ENCODE measurements around the gene ERCC2. TPM values are rescaled to one million over a fixed set of nuclear protein-coding genes. Genes with fewer than 3 reads are reported as not detected.

ERCC2 gene
- total RNA-seq (15.5 TPM), polyA plus RNA-seq (1 to 10 TPM; 4.4 to 7.5 (median 6.4) TPM)

GRCh38 chr19:45370410-45371204 is at the start of gene ERCC2:
Gene ERCC2, minus strand, starts transcription at chr19:45370573. Its CDS starts 33 bp downstream, at chr19:45370540.
- Histone ChIP-seq H3K27ac (ENCODE audit: insufficient read depth, low read length, poor library complexity, severe bottlenecking) (peak within 1 kb of the TSS; percentile 71), H3K36me3 (ENCODE audit: control insufficient read depth, insufficient read depth, low read length) (no peaks in the 10 kb centered on the region), H3K9me3 (ENCODE audit: control insufficient read depth in 2 of 2, low read length in 2 of 2) (no peaks in the 10 kb centered on the region), H3K4me1 (ENCODE audit: control insufficient read depth, insufficient read depth, low read length, poor library complexity, severe bottlenecking) (peaks cover 6% of the 10 kb centered on the region), H3K27me3 (ENCODE audit: control insufficient read depth, insufficient read depth, low read length) (no peaks in the 10 kb centered on the region), H3K4me3 (ENCODE audit: low read depth, low read length) (peak within 1 kb of the TSS; percentile 84)
- DNase-seq (peak; percentile 99 to 100 (median 99)), ATAC-seq (ENCODE audit: low read depth in 2 of 2) (peak; percentile 97 to 99)
- H3K4me3 Mint-ChIP-seq, result peak within 1 kb of the TSS; percentile 86 to 98 (median 96)
- H3K9me3 Mint-ChIP-seq, result no peaks in the 10 kb centered on the region
- H3K36me3 Mint-ChIP-seq, result no peaks in the 10 kb centered on the region
- H3K27me3 Mint-ChIP-seq, result no peaks in the 10 kb centered on the region
- peaks cover 4 to 27% (median 12%) of the 10 kb centered on the region in 4 donors for H3K4me1 Mint-ChIP-seq
- H3K27ac Mint-ChIP-seq, result peak within 1 kb of the TSS; percentile 92 to 99 (median 97)

GRCh38 chr19:45419895-45420294 is 49.5 kb upstream of the ERCC2 start:
- Mint-ChIP-seq H3K4me3 (no peak overlapping the region), H3K27me3 (no peaks in the 10 kb centered on the region), H3K36me3 (peaks cover 10% of the 10 kb centered on the region), H3K4me1 (peaks cover 3 to 52% (median 23%) of the 10 kb centered on the region in 4 donors), H3K9me3 (no peaks in the 10 kb centered on the region), H3K27ac (no peak overlapping the region)
- Histone ChIP-seq H3K4me3 (ENCODE audit: low read depth, low read length) (no peak overlapping the region), H3K4me1 (ENCODE audit: control insufficient read depth, insufficient read depth, low read length, poor library complexity, severe bottlenecking) (peaks cover 35% of the 10 kb centered on the region), H3K36me3 (ENCODE audit: control insufficient read depth, insufficient read depth, low read length) (peaks cover under 1% of the 10 kb centered on the region), H3K9me3 (ENCODE audit: control insufficient read depth in 2 of 2, low read length in 2 of 2) (no peaks in the 10 kb centered on the region), H3K27me3 (ENCODE audit: control insufficient read depth, insufficient read depth, low read length) (no peaks in the 10 kb centered on the region), H3K27ac (ENCODE audit: insufficient read depth, low read length, poor library complexity, severe bottlenecking) (no peak overlapping the region)
- DNase-seq, result no peak
- ATAC-seq (ENCODE audit: low read depth in 2 of 2), result no peak

- no peaks in the 10 kb centered on the region for H3K9me3 ChIP-seq (ENCODE audit: control insufficient read depth in 2 of 2, low read length in 2 of 2)
- peaks cover 10% of the 10 kb centered on the region for H3K36me3 Mint-ChIP-seq
- no peaks in the 10 kb centered on the region for H3K27me3 Mint-ChIP-seq
- H3K27ac ChIP-seq (ENCODE audit: insufficient read depth, low read length, poor library complexity, severe bottlenecking), result no peak overlapping the region
- peaks cover under 1 to 49% (median 20%) of the 10 kb centered on the region in 4 donors for H3K4me1 Mint-ChIP-seq
- H3K27ac Mint-ChIP-seq, result no peak overlapping the region
- peaks cover 6% of the 10 kb centered on the region for H3K36me3 ChIP-seq (ENCODE audit: control insufficient read depth, insufficient read depth, low read length)
- H3K9me3 Mint-ChIP-seq, result no peaks in the 10 kb centered on the region
- H3K4me1 ChIP-seq (ENCODE audit: control insufficient read depth, insufficient read depth, low read length, poor library complexity, severe bottlenecking), result peaks cover 32% of the 10 kb centered on the region
- peak overlapping the region in 2 of 4 donors; percentile 28 to 58 for H3K4me3 Mint-ChIP-seq
- peak; percentile 38 to 55 for ATAC-seq (ENCODE audit: low read depth in 2 of 2)
- H3K4me3 ChIP-seq (ENCODE audit: low read depth, low read length), result no peak overlapping the region
- DNase-seq, result peak in 1 of 3 donors; percentile 58
- H3K27me3 ChIP-seq (ENCODE audit: control insufficient read depth, insufficient read depth, low read length), result no peaks in the 10 kb centered on the region
These were observed 49.0 kb upstream of the ERCC2 start for GRCh38 chr19:45419396-45419795.

- H3K4me3 ChIP-seq (ENCODE audit: low read depth, low read length), result no peak overlapping the region
- no peak overlapping the region for H3K27ac Mint-ChIP-seq
- peaks cover 8% of the 10 kb centered on the region for H3K36me3 ChIP-seq (ENCODE audit: control insufficient read depth, insufficient read depth, low read length)
- peaks cover 26% of the 10 kb centered on the region for H3K4me1 ChIP-seq (ENCODE audit: control insufficient read depth, insufficient read depth, low read length, poor library complexity, severe bottlenecking)
- peak overlapping the region in 1 of 4 donors; percentile 61 for H3K4me3 Mint-ChIP-seq
- no peaks in the 10 kb centered on the region for H3K27me3 Mint-ChIP-seq
- no peak for ATAC-seq (ENCODE audit: low read depth in 2 of 2)
- DNase-seq, result no peak
- H3K4me1 Mint-ChIP-seq, result peaks cover 0 to 43% (median 18%) of the 10 kb centered on the region in 4 donors
- no peaks in the 10 kb centered on the region for H3K27me3 ChIP-seq (ENCODE audit: control insufficient read depth, insufficient read depth, low read length)
- peaks cover 12% of the 10 kb centered on the region for H3K36me3 Mint-ChIP-seq
- H3K9me3 Mint-ChIP-seq, result no peaks in the 10 kb centered on the region
- H3K9me3 ChIP-seq (ENCODE audit: control insufficient read depth in 2 of 2, low read length in 2 of 2), result no peaks in the 10 kb centered on the region
- no peak overlapping the region for H3K27ac ChIP-seq (ENCODE audit: insufficient read depth, low read length, poor library complexity, severe bottlenecking)
These were observed 48.4 kb upstream of the ERCC2 start for GRCh38 chr19:45418802-45419201.

GRCh38 chr19:45417151-45417550 is 46.8 kb upstream of the ERCC2 start:
- Mint-ChIP-seq H3K27me3 (no peaks in the 10 kb centered on the region), H3K4me3 (no peak overlapping the region), H3K9me3 (no peaks in the 10 kb centered on the region), H3K4me1 (peaks cover 0 to 33% (median 8%) of the 10 kb centered on the region in 4 donors), H3K36me3 (peaks cover 20% of the 10 kb centered on the region), H3K27ac (peak overlapping the region in 1 of 3 donors; percentile 92)
- Histone ChIP-seq H3K27me3 (ENCODE audit: control insufficient read depth, insufficient read depth, low read length) (no peaks in the 10 kb centered on the region), H3K36me3 (ENCODE audit: control insufficient read depth, insufficient read depth, low read length) (peaks cover 18% of the 10 kb centered on the region), H3K27ac (ENCODE audit: insufficient read depth, low read length, poor library complexity, severe bottlenecking) (no peak overlapping the region), H3K4me1 (ENCODE audit: control insufficient read depth, insufficient read depth, low read length, poor library complexity, severe bottlenecking) (peaks cover 15% of the 10 kb centered on the region), H3K4me3 (ENCODE audit: low read depth, low read length) (no peak overlapping the region), H3K9me3 (ENCODE audit: control insufficient read depth in 2 of 2, low read length in 2 of 2) (no peaks in the 10 kb centered on the region)
- ATAC-seq (ENCODE audit: low read depth in 2 of 2), result no peak
- DNase-seq, result no peak

- Histone ChIP-seq H3K4me3 (ENCODE audit: low read depth, low read length) (no peak overlapping the region), H3K27ac (ENCODE audit: insufficient read depth, low read length, poor library complexity, severe bottlenecking) (no peak overlapping the region), H3K4me1 (ENCODE audit: control insufficient read depth, insufficient read depth, low read length, poor library complexity, severe bottlenecking) (peaks cover 4% of the 10 kb centered on the region), H3K9me3 (ENCODE audit: control insufficient read depth in 2 of 2, low read length in 2 of 2) (no peaks in the 10 kb centered on the region), H3K27me3 (ENCODE audit: control insufficient read depth, insufficient read depth, low read length) (no peaks in the 10 kb centered on the region), H3K36me3 (ENCODE audit: control insufficient read depth, insufficient read depth, low read length) (peaks cover 18% of the 10 kb centered on the region)
- Mint-ChIP-seq H3K27ac (no peak overlapping the region), H3K9me3 (no peaks in the 10 kb centered on the region), H3K4me1 (peaks cover 0 to 15% (median 3%) of the 10 kb centered on the region in 4 donors), H3K27me3 (no peaks in the 10 kb centered on the region), H3K4me3 (no peak overlapping the region), H3K36me3 (peaks cover 20% of the 10 kb centered on the region)
- no peak for DNase-seq
- no peak for ATAC-seq (ENCODE audit: low read depth in 2 of 2)
These were observed 44.1 kb upstream of the ERCC2 start for GRCh38 chr19:45414468-45414867.

GRCh38 chr19:45413497-45413896 is 43.1 kb upstream of the ERCC2 start:
- Mint-ChIP-seq H3K27me3 (no peaks in the 10 kb centered on the region), H3K9me3 (peaks cover 0 to 2% (median 0%) of the 10 kb centered on the region in 7 donors), H3K36me3 (peaks cover 25% of the 10 kb centered on the region), H3K4me3 (no peak overlapping the region), H3K4me1 (peaks cover 0 to 5% (median 3%) of the 10 kb centered on the region in 4 donors), H3K27ac (no peak overlapping the region)
- ATAC-seq (ENCODE audit: low read depth in 2 of 2) (no peak), DNase-seq (no peak)
- Histone ChIP-seq H3K27me3 (ENCODE audit: control insufficient read depth, insufficient read depth, low read length) (no peaks in the 10 kb centered on the region), H3K9me3 (ENCODE audit: control insufficient read depth in 2 of 2, low read length in 2 of 2) (no peaks in the 10 kb centered on the region), H3K4me1 (ENCODE audit: control insufficient read depth, insufficient read depth, low read length, poor library complexity, severe bottlenecking) (no peaks in the 10 kb centered on the region), H3K4me3 (ENCODE audit: low read depth, low read length) (no peak overlapping the region), H3K27ac (ENCODE audit: insufficient read depth, low read length, poor library complexity, severe bottlenecking) (no peak overlapping the region), H3K36me3 (ENCODE audit: control insufficient read depth, insufficient read depth, low read length) (peaks cover 18% of the 10 kb centered on the region)
